Measurements from ENCODE around the gene KIAA1217. TPM values are rescaled to one million over a fixed set of nuclear protein-coding genes. Genes with fewer than 3 reads are reported as not detected.

The KIAA1217 gene
- total and polyA plus RNA-seq, 12 donors = 10.8 to 73.7 (median 40.8) TPM

GRCh38 chr10:24571870-24572450 is 363.0 kb downstream of the KIAA1217 start:
- H3K36me3 ChIP-seq (replicated peaks in 1 of 2) = no peaks in the 10 kb centered on the region
- intact Hi-C loops (cut with DNase I) = no loop called here
- no peaks in the 10 kb centered on the region for H3K9me3 ChIP-seq (replicated peaks in 1 of 3)
- no peak for TF ChIP-seq CTCF (IDR thresholded peaks at IDR 0.05)
- no peak for TF ChIP-seq POLR2A (IDR thresholded peaks at IDR 0.05)
- no peak for DNase-seq
- 59 to 67% (median 66%) methylated on average over 6 to 7 of the region's 7 CpGs for WGBS, 4 donors
- peaks cover 0 to 9% of the 10 kb centered on the region in 2 donors for H3K4me1 ChIP-seq (replicated peaks in 1 of 2)
- H3K4me3 ChIP-seq = no peak overlapping the region
- no peaks in the 10 kb centered on the region for H3K27me3 ChIP-seq
- no peak overlapping the region for H3K27ac ChIP-seq

GRCh38 chr10:24574161-24574560 is 365.2 kb downstream of the KIAA1217 start:
- 84 to 86% (median 84%) methylated on average over 9 of the region's 9 CpGs for WGBS, 4 donors
- intact Hi-C loops (cut with DNase I) = no loop called here
- TF ChIP-seq POLR2A (IDR thresholded peaks at IDR 0.05) = no peak
- TF ChIP-seq CTCF (IDR thresholded peaks at IDR 0.05) = no peak

GRCh38 chr10:24574578-24575155 is 365.7 kb downstream of the KIAA1217 start:
- Histone ChIP-seq H3K36me3 (replicated peaks in 1 of 2) (no peaks in the 10 kb centered on the region), H3K4me1 (replicated peaks in 1 of 2) (peaks cover 0 to 9% of the 10 kb centered on the region in 2 donors)
- TF ChIP-seq CTCF (IDR thresholded peaks at IDR 0.05) = no peak
- no peak for TF ChIP-seq POLR2A (IDR thresholded peaks at IDR 0.05)

More at GRCh38 chr10:24574161-24574560, 365.2 kb downstream of the KIAA1217 start:
- Histone ChIP-seq H3K36me3 (replicated peaks in 1 of 2) (no peaks in the 10 kb centered on the region), H3K27ac (no peak overlapping the region), H3K4me3 (no peak overlapping the region), H3K9me3 (replicated peaks in 1 of 3) (no peaks in the 10 kb centered on the region), H3K27me3 (no peaks in the 10 kb centered on the region), H3K4me1 (replicated peaks in 1 of 2) (peaks cover 0 to 9% of the 10 kb centered on the region in 2 donors)
- DNase-seq = no peak

GRCh38 chr10:24575481-24576002 is 366.6 kb downstream of the KIAA1217 start:
- H3K36me3 ChIP-seq (replicated peaks in 1 of 2) = no peaks in the 10 kb centered on the region
- no peaks in the 10 kb centered on the region for H3K27me3 ChIP-seq
- no peak overlapping the region for H3K27ac ChIP-seq
- peaks cover 0 to 9% of the 10 kb centered on the region in 2 donors for H3K4me1 ChIP-seq (replicated peaks in 1 of 2)
- no peak for TF ChIP-seq CTCF (IDR thresholded peaks at IDR 0.05)
- TF ChIP-seq POLR2A (IDR thresholded peaks at IDR 0.05) = no peak
- no peaks in the 10 kb centered on the region for H3K9me3 ChIP-seq (replicated peaks in 1 of 3)
- DNase-seq = no peak
- H3K4me3 ChIP-seq = no peak overlapping the region
- intact Hi-C loops (cut with DNase I) = no loop called here
- WGBS, 4 donors = 84 to 89% (median 86%) methylated on average over 10 of the region's 10 CpGs

More at GRCh38 chr10:24574578-24575155, 365.7 kb downstream of the KIAA1217 start:
- H3K27me3 ChIP-seq = no peaks in the 10 kb centered on the region
- no peak overlapping the region for H3K4me3 ChIP-seq
- H3K27ac ChIP-seq = no peak overlapping the region
- intact Hi-C loops (cut with DNase I) = no loop called here
- 60 to 81% (median 76%) methylated on average over 3 of the region's 3 CpGs for WGBS, 4 donors
- no peaks in the 10 kb centered on the region for H3K9me3 ChIP-seq (replicated peaks in 1 of 3)
- DNase-seq = no peak

Data from adrenal gland (tissue), 12 donors.